Neural cell (in vitro differentiated cells): Measurements from ENCODE around the gene ABCA10. TPM values are rescaled to one million over a fixed set of nuclear protein-coding genes. Genes with fewer than 3 reads are reported as not detected.

Experiments used
- H2AFZ ChIP-seq: fragments of 200-600, 300-800 bp; sonication (generic), shearing (Covaris generic); 2 replicates; pipeline ENCODE4 v1.6.0; 2014; ENCODE audit warnings: low read depth, mild to moderate bottlenecking, antibody characterized with exemption, low read length, moderate library complexity
- H3F3A ChIP-seq: fragments of 200-600 bp; shearing (Covaris generic); 2 replicates; pipeline ENCODE4 v1.6.1; 2016; ENCODE audit warnings: mild to moderate bottlenecking, moderate library complexity, mixed read lengths, antibody characterized with exemption, low read length; ENCODE audit not compliant: insufficient read depth, poor library complexity, severe bottlenecking
- H3K27ac ChIP-seq: fragments of 200-600, 300-800 bp; sonication (generic), shearing (Covaris generic); 2 replicates; pipeline ENCODE4 v1.5.1; 2014; ENCODE audit warnings: mild to moderate bottlenecking, low read length, moderate library complexity
- H3K27me3 ChIP-seq: fragments of 300-800, 200-600 bp; sonication (generic), shearing (Covaris generic); 2 replicates; pipeline ENCODE4 v1.6.0; 2014; ENCODE audit warnings: mild to moderate bottlenecking, low read depth, low read length, moderate library complexity; ENCODE audit not compliant: insufficient read depth
- H3K36me3 ChIP-seq: fragments of 300-800, 200-600 bp; sonication (generic), shearing (Covaris generic); 2 replicates; pipeline ENCODE4 v1.5.1; 2014; ENCODE audit warnings: mild to moderate bottlenecking, antibody characterized with exemption, low read length, moderate library complexity; ENCODE audit not compliant: insufficient read depth
- H3K4me2 ChIP-seq: fragments of 300-800, 200-600 bp; sonication (generic), shearing (Covaris generic); 2 replicates; pipeline ENCODE4 v1.6.0; 2014; ENCODE audit warnings: mild to moderate bottlenecking, low read length
- H3K4me3 ChIP-seq: fragments of 300-800, 200-600 bp; sonication (generic), shearing (Covaris generic); 2 replicates; pipeline ENCODE4 v1.5.1; 2014; ENCODE audit warnings: mild to moderate bottlenecking, low read length, moderate library complexity
- H3K79me2 ChIP-seq: fragments of 200-600 bp; shearing (Covaris generic); replicated peaks from 2 replicates; pipeline ENCODE4 v1.6.0; 2014; ENCODE audit warnings: mild to moderate bottlenecking, low read length, moderate library complexity; ENCODE audit not compliant: insufficient read depth
- H3K9ac ChIP-seq: fragments of 300-800, 200-600 bp; sonication (generic), shearing (Covaris generic); 2 replicates; pipeline ENCODE4 v1.6.1; 2016; ENCODE audit warnings: mild to moderate bottlenecking, low read length, mixed read lengths
- H3K9me2 ChIP-seq: fragments of 200-600 bp; shearing (Covaris generic); 2 replicates; pipeline ENCODE4 v1.6.1; 2016; ENCODE audit warnings: mild to moderate bottlenecking, low read length, mixed read lengths; ENCODE audit not compliant: insufficient read depth
- H3K9me3 ChIP-seq: fragments of 200-600, 300-800 bp; sonication (generic), shearing (Covaris generic); 2 replicates; pipeline ENCODE4 v1.6.1; 2016; ENCODE audit warnings: mild to moderate bottlenecking, mixed run types, low read length, moderate library complexity, mixed read lengths
- H4K20me1 ChIP-seq: fragments of 200-600 bp; shearing (Covaris generic); 2 replicates; pipeline ENCODE4 v1.6.1; 2016; ENCODE audit warnings: mild to moderate bottlenecking, mixed run types; ENCODE audit not compliant: insufficient read depth
- CTCF ChIP-seq: fragments of 450-650 bp; IDR thresholded peaks from 2 replicates; pipeline ENCODE4 v1.5.1; 2014; ENCODE audit warnings: antibody characterized with exemption, mild to moderate bottlenecking, moderate library complexity; ENCODE audit not compliant: poor library complexity, severe bottlenecking
- EP300 ChIP-seq: fragments of 450-650 bp; conservative IDR thresholded peaks from 2 replicates; pipeline ENCODE4 v1.6.1; 2014; ENCODE audit warnings: antibody characterized with exemption, mild to moderate bottlenecking, moderate library complexity; ENCODE audit not compliant: poor library complexity, severe bottlenecking
- EZH2 ChIP-seq: fragments of 200-600, 300-800 bp; shearing (Covaris generic), sonication (generic); IDR thresholded peaks from 2 replicates; pipeline ENCODE4 v1.6.1; 2014; ENCODE audit warnings: antibody characterized with exemption, low read length, borderline replicate concordance, mild to moderate bottlenecking; ENCODE audit not compliant: insufficient read depth, poor library complexity, severe bottlenecking
- MXI1 ChIP-seq: fragments of 450-650 bp; conservative IDR thresholded peaks from 2 replicates; pipeline ENCODE4 v1.6.1; 2014; ENCODE audit warnings: antibody characterized with exemption, mild to moderate bottlenecking; ENCODE audit not compliant: poor library complexity, severe bottlenecking
- POLR2AphosphoS5 ChIP-seq: IDR thresholded peaks from 2 replicates; pipeline ENCODE4 v1.6.1; 2012
- RAD21 ChIP-seq: fragments of 450-650 bp; conservative IDR thresholded peaks from 2 replicates; pipeline ENCODE4 v1.6.1; 2014; ENCODE audit warnings: antibody characterized with exemption, mild to moderate bottlenecking, moderate library complexity
- REST ChIP-seq: IDR thresholded peaks from 2 replicates; pipeline ENCODE4 v1.6.1; 2012; ENCODE audit warnings: borderline replicate concordance
- SMC3 ChIP-seq: fragments of 450-650 bp; conservative IDR thresholded peaks from 2 replicates; pipeline ENCODE4 v1.6.1; 2014; ENCODE audit warnings: antibody characterized with exemption, mild to moderate bottlenecking, moderate library complexity; ENCODE audit not compliant: poor library complexity
- TAF1 ChIP-seq: IDR thresholded peaks from 2 replicates; pipeline ENCODE4 v1.6.1; 2012; ENCODE audit warnings: low read depth
- polyA plus RNA-seq: library from polyadenylated mRNA; depleted of rRNA; stranded (reverse); fragments of >200 nt; gene quantifications from 2 replicates; pipeline ENCODE4 v1.2.3, GENCODE V29; 2014

The ABCA10 gene
- polyA plus RNA-seq, 1 donor from 2014 or later = 15.3 TPM

- Histone ChIP-seq H3K27ac (no peak overlapping the region), H3K4me2 (no peak overlapping the region), H3K9me2 (no peaks in the 10 kb centered on the region), H3K79me2 (no peaks in the 10 kb centered on the region), H3K4me3 (no peak overlapping the region), H3F3A (no peaks in the 10 kb centered on the region), H3K27me3 (no peaks in the 10 kb centered on the region), H2AFZ (no peak overlapping the region), H3K36me3 (no peaks in the 10 kb centered on the region), H3K9ac (no peak overlapping the region), H3K9me3 (no peaks in the 10 kb centered on the region), H4K20me1 (no peaks in the 10 kb centered on the region)
- TF ChIP-seq EP300 (no peak), RAD21 (no peak), EZH2 (no peak), SMC3 (no peak), POLR2AphosphoS5 (no peak), TAF1 (no peak), MXI1 (no peak), CTCF (no peak), REST (no peak)
Observed at GRCh38 chr17:69222707-69223258, 5.8 kb downstream of the ABCA10 start.

- Histone ChIP-seq H3F3A (no peaks in the 10 kb centered on the region), H3K4me3 (no peak overlapping the region), H3K9ac (no peak overlapping the region), H2AFZ (no peak overlapping the region), H3K9me3 (no peaks in the 10 kb centered on the region), H3K4me2 (no peak overlapping the region), H3K9me2 (no peaks in the 10 kb centered on the region), H3K27me3 (no peaks in the 10 kb centered on the region), H3K79me2 (no peaks in the 10 kb centered on the region), H4K20me1 (no peaks in the 10 kb centered on the region), H3K27ac (no peak overlapping the region), H3K36me3 (no peaks in the 10 kb centered on the region)
- TF ChIP-seq EP300 (no peak), RAD21 (no peak), SMC3 (no peak), REST (no peak), MXI1 (no peak), POLR2AphosphoS5 (no peak), TAF1 (no peak), CTCF (no peak), EZH2 (no peak)
Observed at GRCh38 chr17:69220098-69220497, 8.5 kb downstream of the ABCA10 start.
